Endothelial cell of umbilical vein (primary cell): ENCODE results near the gene ARGLU1. TPM values are rescaled to one million over a fixed set of nuclear protein-coding genes. Genes with fewer than 3 reads are reported as not detected.
A peak's percentile ranks its signal among the peaks of the same experiment; 100 is the strongest.

Experiments
- BruUV-seq: library from RNA; stranded (reverse); fragments of 400-500 nt; replicated peaks from 2 replicates; lab custom pipeline; 2021; lab: Mats Ljungman, UMichigan
- CTCF ChIA-PET: fragments of 300-600, 350-600 bp; sonication (Branson Sonifier 250); formaldehyde crosslinking; loops from one replicate; lab custom pipeline; 2021; ENCODE audit warnings: antibody characterized with exemption, inconsistent platforms; lab: Charles Lee
- POLR2A ChIA-PET: fragments of 300-600, 350-600 bp; sonication (Branson Sonifier 250); formaldehyde crosslinking; loops from one replicate; lab custom pipeline; 2021; ENCODE audit warnings: antibody characterized with exemption, inconsistent platforms; lab: Charles Lee
- DNase-seq: peaks from one replicate; pipeline ENCODE4 v3.0.0-alpha.2; 2011; ENCODE audit warnings: low read depth, low spot score
- FAIRE-seq: peaks from 2 replicates; lab custom pipeline; 2011; peaks lifted over from hg19 to GRCh38; lab: Jason Lieb, UNC
- H2AFZ ChIP-seq: 2 replicates; pipeline ENCODE4 v1.6.0; 2012; ENCODE audit warnings: low read depth, low read length, control low read depth, inconsistent platforms
- H3K27ac ChIP-seq: 2 replicates; pipeline ENCODE4 v1.5.1; 2011; ENCODE audit warnings: low read depth, mild to moderate bottlenecking, control low read depth, low read length, moderate library complexity; ENCODE audit not compliant: insufficient read depth
- H3K27me3 ChIP-seq, 2 experiments: 2 replicates each; pipeline versions ENCODE4 v1.6.0 to v1.6.1; 2011; ENCODE audit warnings: low read length in 2 of 2, mixed read lengths in 1 of 2; ENCODE audit not compliant: control insufficient read depth in 2 of 2, insufficient read depth in 2 of 2
- H3K36me3 ChIP-seq, 2 experiments: 2 replicates in 1 of 2; 3 replicates in 1 of 2; pipeline ENCODE4 v1.5.1; 2011; ENCODE audit warnings: low read length in 2 of 2, mild to moderate bottlenecking in 1 of 2, moderate library complexity in 1 of 2; ENCODE audit not compliant: control insufficient read depth in 2 of 2, insufficient read depth in 2 of 2; ENCODE audit errors: extremely low read depth in 1 of 2
- H3K4me1 ChIP-seq: 3 replicates; pipeline ENCODE4 v1.5.1; 2011; ENCODE audit warnings: mild to moderate bottlenecking, low read length; ENCODE audit not compliant: control insufficient read depth, insufficient read depth; ENCODE audit errors: extremely low read depth
- H3K4me2 ChIP-seq: 2 replicates; pipeline ENCODE4 v1.6.1; 2011; ENCODE audit warnings: low read length, control low read depth, mixed read lengths; ENCODE audit not compliant: insufficient read depth
- H3K4me3 ChIP-seq, 3 experiments: fragments of 200-600 bp in 1 of 3; sonication (generic), shearing (Covaris generic) in 1 of 3; replicated peaks in 1 of 3; 2 replicates each; pipeline ENCODE4 v1.5.1; 2011 to 2016; ENCODE audit warnings: control low read depth in 3 of 3, low read length in 3 of 3, mild to moderate bottlenecking in 2 of 3, inconsistent platforms in 1 of 3, low read depth in 1 of 3, moderate library complexity in 1 of 3; ENCODE audit not compliant: insufficient read depth in 1 of 3
- H3K79me2 ChIP-seq: 2 replicates; pipeline ENCODE4 v1.6.0; 2012; ENCODE audit warnings: low read length, inconsistent platforms; ENCODE audit not compliant: control insufficient read depth, insufficient read depth
- H3K9ac ChIP-seq: replicated peaks from 2 replicates; pipeline ENCODE3; 2011; ENCODE audit warnings: low read length, control low read depth; ENCODE audit not compliant: insufficient read depth; ENCODE audit errors: extremely low read depth
- H3K9me1 ChIP-seq: replicated peaks from 3 replicates; pipeline ENCODE4 v1.6.0; 2011; ENCODE audit warnings: mild to moderate bottlenecking, low read length; ENCODE audit not compliant: control insufficient read depth, insufficient read depth; ENCODE audit errors: extremely low read depth
- H3K9me3 ChIP-seq: replicated peaks from 2 replicates; pipeline ENCODE4 v1.5.1; 2012; ENCODE audit warnings: low read length, inconsistent platforms; ENCODE audit not compliant: control insufficient read depth, insufficient read depth
- H4K20me1 ChIP-seq: replicated peaks from 2 replicates; pipeline ENCODE3; 2011; ENCODE audit warnings: mild to moderate bottlenecking, low read length; ENCODE audit not compliant: control insufficient read depth, insufficient read depth; ENCODE audit errors: extremely low read depth
- EZH2 ChIP-seq: IDR thresholded peaks from 2 replicates; pipeline ENCODE4 v1.6.1; 2012; ENCODE audit warnings: borderline replicate concordance, low read depth, mild to moderate bottlenecking, moderate library complexity, low read length, inconsistent platforms; ENCODE audit not compliant: severe bottlenecking
- FOS ChIP-seq: IDR thresholded peaks from 2 replicates; pipeline ENCODE4 v1.6.1; 2011; ENCODE audit warnings: mild to moderate bottlenecking, low read length, moderate library complexity, borderline replicate concordance; ENCODE audit not compliant: insufficient read depth
- GATA2 ChIP-seq: IDR thresholded peaks from 2 replicates; pipeline ENCODE4 v1.7.0; 2011; ENCODE audit warnings: low read depth, mild to moderate bottlenecking, moderate library complexity, mixed read lengths, low read length; ENCODE audit not compliant: insufficient read length, insufficient read depth
- JUN ChIP-seq: IDR thresholded peaks from 2 replicates; pipeline ENCODE4 v1.6.1; 2011; ENCODE audit warnings: borderline replicate concordance, low read depth; ENCODE audit not compliant: insufficient read length, insufficient read depth
- MYC ChIP-seq: IDR thresholded peaks from one replicate; pipeline ENCODE4 v1.6.1; 2011; ENCODE audit warnings: mild to moderate bottlenecking, low read depth, low read length
- POLR2A ChIP-seq: IDR thresholded peaks from 2 replicates; pipeline ENCODE4 v1.6.1; 2012; ENCODE audit warnings: low read depth, mild to moderate bottlenecking, control low read depth, low read length
- POLR2AphosphoS5 ChIP-seq: IDR thresholded peaks from 2 replicates; pipeline ENCODE4 v1.6.1; 2012; ENCODE audit warnings: low read depth, mild to moderate bottlenecking, control low read depth, low read length, moderate library complexity; ENCODE audit not compliant: insufficient read depth
- dilution Hi-C: fragments of 300-500 bp; cut with MboI; formaldehyde crosslinking; loops from one replicate; pipeline ENCODE4 v1.15.0; 2019; ENCODE audit warnings: low sequenced_read_pairs; ENCODE audit not compliant: extremely low pct_ligation_motif_present
- intact Hi-C: fragments of 100-400 bp; cut with micrococcal nuclease; formaldehyde crosslinking; loops from one replicate; pipeline ENCODE4 v1.10.0; 2022
- polyA plus RNA-seq, 4 experiments: library from polyadenylated mRNA; depleted of rRNA in 3 of 4; stranded (reverse) in 3 of 4; unstranded in 1 of 4; fragments of >200 nt; gene quantifications; 2 replicates each; pipeline versions ENCODE4 v1.2.1 to v1.2.3, GENCODE V29; 2011 to 2012; ENCODE audit warnings: missing spikeins in 1 of 4
- total RNA-seq: library from RNA; stranded (reverse); gene quantifications from 2 replicates; pipeline ENCODE4 v1.2.3, GENCODE V29; 2021
- TF ChIP-seq, protein P1 (sequence below), 2 donors: IDR thresholded peaks; 1 replicate in 1 of 2; 2 replicates in 1 of 2; pipeline ENCODE4 v1.5.1; 2011; ENCODE audit warnings: low read length in 2 of 2, mild to moderate bottlenecking in 2 of 2, moderate library complexity in 2 of 2, control low read depth in 1 of 2, inconsistent platforms in 1 of 2, low read depth in 1 of 2; ENCODE audit not compliant: insufficient read depth in 1 of 2; ENCODE audit errors: extremely low read depth in 1 of 2
- TF ChIP-seq, protein P2 (sequence below): IDR thresholded peaks from 2 replicates; pipeline ENCODE4 v1.6.1; 2011; ENCODE audit not compliant: insufficient read depth, insufficient read length

Gene ARGLU1
- total and polyA plus RNA-seq, 2 donors (not counting 3 experiments of a cell fraction or from before 2014, with no cell fraction given) = 44.4 to 111 TPM

DNA sequence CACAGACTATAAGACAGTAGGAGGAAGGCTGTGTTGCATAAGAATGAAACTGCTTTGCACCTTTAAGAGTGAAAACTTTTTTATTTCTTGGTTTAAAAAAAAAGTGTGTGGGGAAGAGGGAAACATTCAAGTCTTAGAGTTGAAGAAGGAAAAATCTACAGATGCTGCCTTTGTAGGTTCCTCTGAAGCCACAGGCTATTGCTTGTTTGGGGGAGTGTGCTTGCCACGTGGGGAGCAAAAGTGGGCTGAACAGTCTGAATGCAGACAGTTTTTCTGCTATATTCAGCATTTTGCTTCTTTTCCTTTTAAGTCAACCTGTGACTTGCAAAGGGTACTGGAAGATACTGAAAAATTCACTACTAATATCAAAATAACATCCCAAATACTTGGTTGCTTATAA is 69.4 kb downstream of the ARGLU1 start:
- DNase-seq (no peak), FAIRE-seq (no peak)
- no peaks in the 10 kb centered on the region for H3K9me3 ChIP-seq
- ChIA-PET CTCF (interaction anchor here (0.9 to 1.0 kb wide), 2 partner anchors 9 to 10 kb away, joined by 3 to 4 read pairs; no protein-coding TSS in a partner anchor), POLR2A (interaction anchor here (0.6 kb wide), 1 partner anchor 374 kb away, joined by 3 read pairs; no protein-coding TSS in a partner anchor)
- no peak overlapping the region for H3K9ac ChIP-seq
- H3K36me3 ChIP-seq = peaks cover 9 to 10% of the 10 kb centered on the region in 2 experiments
- H2AFZ ChIP-seq = no peak overlapping the region
- no peak overlapping the region for H3K27ac ChIP-seq
- peak overlapping the region; percentile 2 for H3K4me2 ChIP-seq
- intact Hi-C loops = loop anchor here (10.0 kb wide), 2 partner anchors 384 to 414 kb away; no protein-coding TSS in a partner anchor
- TF ChIP-seq, protein P1, sequence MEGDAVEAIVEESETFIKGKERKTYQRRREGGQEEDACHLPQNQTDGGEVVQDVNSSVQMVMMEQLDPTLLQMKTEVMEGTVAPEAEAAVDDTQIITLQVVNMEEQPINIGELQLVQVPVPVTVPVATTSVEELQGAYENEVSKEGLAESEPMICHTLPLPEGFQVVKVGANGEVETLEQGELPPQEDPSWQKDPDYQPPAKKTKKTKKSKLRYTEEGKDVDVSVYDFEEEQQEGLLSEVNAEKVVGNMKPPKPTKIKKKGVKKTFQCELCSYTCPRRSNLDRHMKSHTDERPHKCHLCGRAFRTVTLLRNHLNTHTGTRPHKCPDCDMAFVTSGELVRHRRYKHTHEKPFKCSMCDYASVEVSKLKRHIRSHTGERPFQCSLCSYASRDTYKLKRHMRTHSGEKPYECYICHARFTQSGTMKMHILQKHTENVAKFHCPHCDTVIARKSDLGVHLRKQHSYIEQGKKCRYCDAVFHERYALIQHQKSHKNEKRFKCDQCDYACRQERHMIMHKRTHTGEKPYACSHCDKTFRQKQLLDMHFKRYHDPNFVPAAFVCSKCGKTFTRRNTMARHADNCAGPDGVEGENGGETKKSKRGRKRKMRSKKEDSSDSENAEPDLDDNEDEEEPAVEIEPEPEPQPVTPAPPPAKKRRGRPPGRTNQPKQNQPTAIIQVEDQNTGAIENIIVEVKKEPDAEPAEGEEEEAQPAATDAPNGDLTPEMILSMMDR (IDR thresholded peaks at IDR 0.05; ENCODE audit: extremely low read depth in 1 of 2, insufficient read depth in 1 of 2, low read depth in 1 of 2, low read length in 2 of 2) = no peak
- TF ChIP-seq POLR2AphosphoS5 (no peak), EZH2 (no peak), FOS (no peak), JUN (no peak), GATA2 (no peak), POLR2A (no peak), MYC (no peak)
- TF ChIP-seq, protein P2, sequence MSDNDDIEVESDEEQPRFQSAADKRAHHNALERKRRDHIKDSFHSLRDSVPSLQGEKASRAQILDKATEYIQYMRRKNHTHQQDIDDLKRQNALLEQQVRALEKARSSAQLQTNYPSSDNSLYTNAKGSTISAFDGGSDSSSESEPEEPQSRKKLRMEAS = no peak
- BruUV-seq = no TSS peak
- H3K4me3 ChIP-seq = no peak overlapping the region
- H3K27me3 ChIP-seq = no peaks in the 10 kb centered on the region
- peaks cover 31% of the 10 kb centered on the region for H3K4me1 ChIP-seq
- H3K9me1 ChIP-seq = no peaks in the 10 kb centered on the region
- dilution Hi-C loops = no loop called here
- no peaks in the 10 kb centered on the region for H4K20me1 ChIP-seq
- peaks cover 2% of the 10 kb centered on the region for H3K79me2 ChIP-seq
